ENCODE data around the gene MRPS34.

DNA sequence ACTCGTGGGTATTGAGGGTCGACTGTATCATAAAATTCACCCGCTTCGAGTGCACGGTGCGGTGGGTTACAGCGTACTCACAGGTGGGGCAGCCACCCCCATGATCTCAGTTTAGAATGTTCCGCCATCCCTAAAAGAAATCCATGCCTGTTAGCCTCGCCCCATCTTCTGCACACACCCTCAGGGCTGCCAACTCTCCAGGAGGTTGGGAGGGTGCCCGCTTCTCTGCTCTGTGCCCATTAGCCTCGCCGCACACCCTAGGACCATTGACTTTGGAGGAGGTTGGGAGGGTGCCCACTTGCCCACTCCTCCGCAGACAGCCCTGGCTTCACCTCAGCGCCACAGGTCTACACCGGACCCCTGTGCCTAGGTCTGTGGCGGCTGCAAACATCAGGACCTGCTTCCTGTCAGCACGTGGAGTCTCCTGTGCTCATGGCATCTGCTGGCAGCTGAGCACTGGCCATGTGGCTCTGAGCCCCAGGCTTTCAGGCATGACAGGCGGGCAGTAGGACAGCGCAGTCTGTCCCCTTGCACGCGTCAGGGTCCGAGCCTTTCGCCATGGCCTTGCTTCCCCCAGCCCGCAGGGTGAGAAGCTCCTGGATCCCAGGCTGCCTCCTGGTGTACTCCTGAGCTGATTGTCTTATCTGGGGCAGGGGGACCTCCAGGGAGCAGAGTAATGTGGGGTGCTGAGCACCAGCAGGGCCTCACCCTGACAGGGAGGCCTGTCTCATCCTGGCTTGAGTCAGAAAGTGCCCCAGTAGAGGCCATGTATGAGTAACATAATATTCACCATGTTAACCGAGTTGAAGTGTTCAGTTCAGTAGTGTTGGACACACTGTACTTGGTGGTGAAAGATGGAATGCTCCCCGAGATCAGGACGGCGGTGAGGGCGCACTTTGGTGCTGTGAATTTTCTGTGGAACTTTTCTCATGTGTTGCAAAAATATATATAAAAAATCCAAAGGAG lies 23.5 kb downstream of the MRPS34 start:
- TF ChIP-seq POLR2A (IDR thresholded peaks at IDR 0.05) (no peak), EP300 (IDR thresholded peaks at IDR 0.05) (no peak)
- TF ChIP-seq, protein P1, sequence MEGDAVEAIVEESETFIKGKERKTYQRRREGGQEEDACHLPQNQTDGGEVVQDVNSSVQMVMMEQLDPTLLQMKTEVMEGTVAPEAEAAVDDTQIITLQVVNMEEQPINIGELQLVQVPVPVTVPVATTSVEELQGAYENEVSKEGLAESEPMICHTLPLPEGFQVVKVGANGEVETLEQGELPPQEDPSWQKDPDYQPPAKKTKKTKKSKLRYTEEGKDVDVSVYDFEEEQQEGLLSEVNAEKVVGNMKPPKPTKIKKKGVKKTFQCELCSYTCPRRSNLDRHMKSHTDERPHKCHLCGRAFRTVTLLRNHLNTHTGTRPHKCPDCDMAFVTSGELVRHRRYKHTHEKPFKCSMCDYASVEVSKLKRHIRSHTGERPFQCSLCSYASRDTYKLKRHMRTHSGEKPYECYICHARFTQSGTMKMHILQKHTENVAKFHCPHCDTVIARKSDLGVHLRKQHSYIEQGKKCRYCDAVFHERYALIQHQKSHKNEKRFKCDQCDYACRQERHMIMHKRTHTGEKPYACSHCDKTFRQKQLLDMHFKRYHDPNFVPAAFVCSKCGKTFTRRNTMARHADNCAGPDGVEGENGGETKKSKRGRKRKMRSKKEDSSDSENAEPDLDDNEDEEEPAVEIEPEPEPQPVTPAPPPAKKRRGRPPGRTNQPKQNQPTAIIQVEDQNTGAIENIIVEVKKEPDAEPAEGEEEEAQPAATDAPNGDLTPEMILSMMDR (IDR thresholded peaks at IDR 0.05), result no peak

Data from stomach (tissue), 4 donors.